Upper lobe of left lung (tissue), 4 donors: ENCODE measurements around the gene MARK1.

Experiments used
- EP300 ChIP-seq, 4 donors: sonication (generic); formaldehyde crosslinking; IDR thresholded peaks; one replicate each; pipeline ENCODE4 v1.5.1; 2017; ENCODE audit warnings: antibody characterized with exemption in 4 of 4, control low read depth in 2 of 4
- POLR2A ChIP-seq, 4 donors: fragments of 450-650 bp; IDR thresholded peaks; one replicate each; pipeline ENCODE4 v1.5.1; 2016 to 2017; ENCODE audit warnings: antibody characterized with exemption in 4 of 4, mild to moderate bottlenecking in 2 of 4
- POLR2AphosphoS5 ChIP-seq, 2 donors: sonication (generic); formaldehyde crosslinking; IDR thresholded peaks; one replicate each; pipeline ENCODE4 v1.5.1; 2017; ENCODE audit warnings: antibody characterized with exemption in 2 of 2
- TF ChIP-seq, protein P1 (sequence below), 6 experiments: fragments of 450-650 bp in 4 of 6; fragments of 200-600 bp in 2 of 6; sonication (generic) in 2 of 6; IDR thresholded peaks; one replicate each; pipeline ENCODE4 v1.5.1; 2016 to 2019; ENCODE audit warnings: antibody characterized with exemption in 6 of 6

GRCh38 chr1:220702733-220703270 lies 174.9 kb downstream of the MARK1 start:
- TF ChIP-seq, protein P1, sequence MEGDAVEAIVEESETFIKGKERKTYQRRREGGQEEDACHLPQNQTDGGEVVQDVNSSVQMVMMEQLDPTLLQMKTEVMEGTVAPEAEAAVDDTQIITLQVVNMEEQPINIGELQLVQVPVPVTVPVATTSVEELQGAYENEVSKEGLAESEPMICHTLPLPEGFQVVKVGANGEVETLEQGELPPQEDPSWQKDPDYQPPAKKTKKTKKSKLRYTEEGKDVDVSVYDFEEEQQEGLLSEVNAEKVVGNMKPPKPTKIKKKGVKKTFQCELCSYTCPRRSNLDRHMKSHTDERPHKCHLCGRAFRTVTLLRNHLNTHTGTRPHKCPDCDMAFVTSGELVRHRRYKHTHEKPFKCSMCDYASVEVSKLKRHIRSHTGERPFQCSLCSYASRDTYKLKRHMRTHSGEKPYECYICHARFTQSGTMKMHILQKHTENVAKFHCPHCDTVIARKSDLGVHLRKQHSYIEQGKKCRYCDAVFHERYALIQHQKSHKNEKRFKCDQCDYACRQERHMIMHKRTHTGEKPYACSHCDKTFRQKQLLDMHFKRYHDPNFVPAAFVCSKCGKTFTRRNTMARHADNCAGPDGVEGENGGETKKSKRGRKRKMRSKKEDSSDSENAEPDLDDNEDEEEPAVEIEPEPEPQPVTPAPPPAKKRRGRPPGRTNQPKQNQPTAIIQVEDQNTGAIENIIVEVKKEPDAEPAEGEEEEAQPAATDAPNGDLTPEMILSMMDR (IDR thresholded peaks at IDR 0.05) = no peak
- no peak for TF ChIP-seq POLR2A (IDR thresholded peaks at IDR 0.05)
- no peak for TF ChIP-seq POLR2AphosphoS5 (IDR thresholded peaks at IDR 0.05)
- no peak for TF ChIP-seq EP300 (IDR thresholded peaks at IDR 0.05)
